HG03280 (cell line): ENCODE data around the gene POLD4.

Experiments used
- ATAC-seq: cut with Tn5 transposase; IDR thresholded peaks from one replicate; pipeline ENCODE4 v1.9.1; 2021; ENCODE audit warnings: mild to moderate bottlenecking, moderate library complexity; ENCODE audit not compliant: unreplicated experiment

The POLD4 gene

DNA sequence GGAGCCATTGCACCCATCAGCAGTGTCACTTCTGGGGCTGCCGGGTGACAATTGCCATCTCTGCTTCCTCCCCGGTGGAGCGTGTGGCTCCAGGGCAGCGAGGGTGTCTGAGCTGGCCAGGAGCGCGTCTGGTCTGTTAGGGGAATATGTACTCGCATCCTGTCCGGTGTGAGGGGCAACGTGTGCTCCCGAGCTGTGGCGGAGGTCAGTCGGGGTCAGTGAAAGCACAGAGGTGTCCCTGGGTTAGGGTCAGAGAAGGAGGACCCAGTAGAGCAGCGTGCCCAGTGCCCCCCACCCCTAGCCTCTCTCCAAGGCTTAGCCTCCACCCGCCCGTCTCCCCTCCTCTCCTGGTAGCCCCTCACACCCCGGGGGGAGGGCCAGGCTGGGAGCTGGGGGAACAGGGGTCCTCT, 18.6 kb upstream of the POLD4 start:
- no peak for ATAC-seq

DNA sequence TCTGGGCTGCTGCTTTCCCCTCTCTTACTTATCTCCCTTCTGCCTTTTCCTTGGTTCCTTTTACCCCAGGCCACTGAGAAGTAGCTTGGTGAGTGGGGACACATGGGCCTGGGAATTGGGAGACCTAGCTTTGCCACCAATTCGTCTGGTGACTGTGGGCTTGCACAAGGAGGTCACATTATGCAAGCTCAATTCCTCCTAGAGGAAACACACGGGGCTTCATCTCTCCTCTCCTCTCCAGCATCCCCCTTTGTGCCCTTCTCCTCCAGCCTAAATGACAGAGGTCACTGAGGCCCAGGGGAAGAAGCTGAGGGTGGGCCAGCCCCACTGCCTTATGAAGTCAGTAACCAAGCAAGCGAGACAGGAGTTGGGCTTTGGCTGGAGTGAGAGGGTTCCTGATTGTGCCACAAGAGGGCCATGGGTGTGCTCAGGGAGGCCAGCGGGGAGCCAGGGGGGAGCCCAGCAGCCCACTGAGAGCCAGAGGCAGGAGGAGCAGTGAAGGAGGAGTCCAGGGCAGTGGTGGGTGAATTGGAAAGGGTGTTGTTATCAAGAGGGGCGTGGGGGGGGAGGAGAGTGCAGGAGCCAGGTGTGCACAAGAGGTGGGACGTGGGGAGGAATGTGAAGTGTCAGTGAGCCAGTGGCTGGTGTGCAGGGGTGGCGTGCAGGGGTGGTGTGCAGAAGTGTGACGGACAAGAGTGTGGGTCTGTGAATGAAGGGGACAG, 18.0 kb upstream of the POLD4 start:
- no peak for ATAC-seq

DNA sequence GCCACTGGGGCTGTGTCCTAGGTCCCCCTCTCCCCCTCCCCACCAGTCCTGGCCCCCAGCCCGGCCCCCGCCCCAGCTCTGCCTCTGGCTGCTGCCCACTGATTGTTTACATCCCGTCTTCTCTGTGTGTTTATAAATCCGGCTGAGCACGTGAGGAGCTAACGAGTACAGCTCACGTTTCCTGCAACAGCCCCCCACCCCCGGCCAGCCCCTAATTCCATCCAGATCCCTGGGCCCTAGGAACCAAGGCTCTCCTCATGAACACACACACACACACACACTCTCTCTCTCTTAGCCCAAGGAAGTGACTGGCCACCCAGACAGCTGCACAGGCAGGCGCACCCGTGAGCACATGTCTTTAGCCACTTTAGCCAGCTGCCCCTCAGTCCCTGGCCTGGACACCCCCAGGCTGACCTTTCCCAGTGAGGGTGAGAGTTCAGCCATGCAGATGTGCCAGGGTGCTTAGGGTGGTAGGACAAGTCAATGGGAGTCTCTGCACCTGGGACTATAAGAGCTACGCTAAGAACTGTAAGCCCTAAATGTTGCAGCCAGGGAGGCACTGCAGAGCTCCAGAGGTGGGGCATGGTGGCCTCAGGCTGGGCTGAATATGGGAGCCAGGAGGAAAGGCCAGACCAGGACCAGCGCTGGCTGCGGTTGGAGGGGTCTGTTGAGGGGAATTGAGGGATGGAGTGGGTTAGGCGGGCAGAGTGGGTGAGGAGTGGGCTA, 17.2 kb upstream of the POLD4 start:
- ATAC-seq: no peak

DNA sequence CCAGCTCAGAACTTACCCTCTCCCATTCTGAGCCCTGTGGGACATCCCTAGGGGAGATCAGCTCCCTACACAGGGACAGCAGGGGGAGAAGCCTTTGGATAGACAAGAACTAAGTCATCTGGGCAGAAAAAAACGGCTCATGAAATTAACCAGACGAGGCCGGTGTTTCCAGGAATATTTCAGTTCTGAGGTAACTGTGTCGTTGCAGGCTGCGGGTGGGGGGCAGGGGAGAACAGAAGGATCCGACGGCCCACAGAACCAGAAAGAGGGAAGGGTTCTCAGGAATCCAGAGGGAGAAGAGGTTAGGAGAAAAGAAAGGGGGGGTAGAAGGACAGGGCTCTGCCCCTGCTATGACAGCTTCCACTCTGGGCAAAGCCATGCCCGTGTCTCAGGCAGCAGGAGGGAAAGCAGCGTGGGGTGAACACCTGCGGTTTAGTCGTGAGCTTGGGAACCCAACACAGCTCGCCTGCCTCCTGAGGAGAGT, 16.5 kb upstream of the POLD4 start:
- ATAC-seq: no peak

DNA sequence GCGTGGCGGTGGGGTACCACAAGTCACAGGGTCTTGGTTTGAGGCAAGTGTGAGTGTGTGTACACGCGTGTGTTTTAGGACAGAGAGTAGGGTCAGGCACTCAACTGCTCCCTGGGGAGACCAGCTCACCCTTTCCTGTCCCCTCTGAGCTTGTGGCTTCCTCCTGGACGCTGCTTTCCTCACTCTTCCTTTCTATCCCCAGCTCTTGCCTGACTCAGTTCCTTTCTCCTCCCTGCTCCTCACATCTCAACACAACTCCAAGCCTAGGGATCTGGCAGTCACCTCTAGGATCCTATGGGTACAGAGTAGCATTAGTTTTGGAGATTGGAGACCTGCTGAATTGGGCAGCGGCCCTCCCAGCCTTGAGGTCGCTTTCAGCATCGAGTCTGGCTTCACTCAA, 15.9 kb upstream of the POLD4 start:
- ATAC-seq: no peak

DNA sequence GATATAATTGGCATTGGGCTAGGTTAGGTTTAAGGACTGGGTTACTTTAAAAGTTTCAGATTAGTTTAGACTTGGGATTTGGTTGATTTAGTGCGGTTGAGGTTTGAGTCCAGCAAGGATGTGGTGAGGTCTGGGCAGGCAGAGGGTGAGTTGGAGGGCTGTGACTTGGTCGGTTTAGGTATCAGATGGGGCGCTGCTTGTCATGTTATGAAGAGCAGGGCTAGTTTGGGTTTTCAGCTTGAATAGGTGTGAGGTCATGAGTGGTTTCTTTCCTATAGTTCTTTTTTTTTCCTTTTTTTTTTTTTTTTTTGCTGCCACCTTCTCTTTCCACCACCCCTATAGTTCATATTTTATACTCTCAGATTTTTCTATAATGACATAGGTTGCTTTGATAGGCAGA, 15.3 kb upstream of the POLD4 start:
- no peak for ATAC-seq

DNA sequence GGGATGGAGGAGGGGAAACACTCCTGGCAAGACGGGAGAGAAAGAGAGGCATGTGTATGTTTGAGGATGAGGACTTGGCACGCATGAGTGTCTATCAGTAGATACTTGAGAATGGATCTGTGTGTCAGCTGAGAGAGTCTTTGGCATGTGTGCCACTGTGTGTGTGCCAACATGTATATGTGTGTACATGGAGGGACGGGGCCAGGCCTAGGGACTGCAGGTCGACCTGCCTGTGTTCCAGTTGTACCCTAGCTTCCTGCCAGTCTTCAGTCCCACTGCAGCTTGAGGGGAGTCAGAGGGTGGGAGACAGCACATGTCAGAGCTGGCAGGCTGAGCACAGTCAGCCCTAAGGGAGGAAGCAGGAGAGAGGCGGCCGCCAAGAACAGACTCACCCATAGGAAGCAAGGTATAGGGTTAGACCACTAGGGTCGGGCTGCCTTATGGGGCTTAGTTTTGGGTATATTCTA, 14.4 kb upstream of the POLD4 start:
- no peak for ATAC-seq

DNA sequence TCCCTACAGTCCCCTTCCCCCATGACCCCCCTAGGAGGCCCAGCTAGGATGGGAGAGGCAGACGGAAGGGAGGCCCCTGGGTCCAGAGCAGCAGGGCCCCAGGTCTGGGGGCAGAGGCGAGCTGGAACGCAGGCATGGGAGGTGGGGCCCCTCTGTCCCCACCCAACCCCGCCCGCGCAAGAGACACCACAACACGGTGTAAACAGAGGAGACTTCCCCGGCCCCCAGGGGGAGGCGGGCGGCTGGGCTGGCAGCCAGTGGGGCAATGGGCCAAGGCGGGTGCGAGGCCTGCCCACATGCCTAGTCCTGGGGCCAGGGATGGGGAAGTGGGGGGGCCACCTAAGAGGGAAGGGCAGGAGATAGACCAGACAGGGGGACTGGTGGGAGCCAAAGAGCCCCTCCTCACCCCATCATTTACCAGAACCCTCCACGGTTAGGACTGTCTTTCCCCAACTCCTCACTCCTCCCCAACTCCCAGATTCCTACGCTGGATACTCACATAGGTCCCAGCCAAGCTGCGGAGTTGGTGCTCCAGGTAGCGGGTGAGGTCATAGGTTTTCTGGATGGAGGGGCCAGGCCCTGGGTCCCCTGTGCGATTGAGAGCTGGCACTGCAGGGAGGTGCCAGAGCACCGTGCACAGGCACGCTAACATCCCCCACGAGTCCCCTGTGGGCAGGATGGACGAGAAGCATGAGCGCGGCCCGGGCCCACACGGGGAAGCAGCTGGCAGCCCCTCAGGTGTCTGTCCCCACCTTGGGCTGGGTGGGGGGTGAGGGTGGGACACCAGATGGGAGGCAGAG, 13.8 kb upstream of the POLD4 start:
- ATAC-seq: no peak

DNA sequence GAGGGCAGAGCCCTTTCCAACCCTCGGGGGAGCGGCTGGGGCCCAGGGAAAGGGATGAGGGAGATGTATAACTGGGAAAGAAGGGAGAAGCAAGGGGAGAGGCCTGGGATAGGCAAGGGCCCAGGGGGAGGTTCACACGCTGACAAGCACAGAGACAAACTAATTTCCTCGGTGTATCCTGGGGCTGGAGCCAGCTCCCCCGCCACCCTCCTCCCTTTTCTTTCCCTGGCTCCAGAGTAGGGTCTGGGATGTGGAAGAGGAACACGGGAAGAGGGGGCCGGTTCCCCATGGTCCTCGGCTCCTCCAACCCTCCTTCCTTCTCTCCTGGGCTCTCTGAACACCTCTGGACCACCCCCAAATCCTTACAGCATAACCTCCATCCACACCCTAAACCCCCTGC, 13.2 kb upstream of the POLD4 start:
- no peak for ATAC-seq

DNA sequence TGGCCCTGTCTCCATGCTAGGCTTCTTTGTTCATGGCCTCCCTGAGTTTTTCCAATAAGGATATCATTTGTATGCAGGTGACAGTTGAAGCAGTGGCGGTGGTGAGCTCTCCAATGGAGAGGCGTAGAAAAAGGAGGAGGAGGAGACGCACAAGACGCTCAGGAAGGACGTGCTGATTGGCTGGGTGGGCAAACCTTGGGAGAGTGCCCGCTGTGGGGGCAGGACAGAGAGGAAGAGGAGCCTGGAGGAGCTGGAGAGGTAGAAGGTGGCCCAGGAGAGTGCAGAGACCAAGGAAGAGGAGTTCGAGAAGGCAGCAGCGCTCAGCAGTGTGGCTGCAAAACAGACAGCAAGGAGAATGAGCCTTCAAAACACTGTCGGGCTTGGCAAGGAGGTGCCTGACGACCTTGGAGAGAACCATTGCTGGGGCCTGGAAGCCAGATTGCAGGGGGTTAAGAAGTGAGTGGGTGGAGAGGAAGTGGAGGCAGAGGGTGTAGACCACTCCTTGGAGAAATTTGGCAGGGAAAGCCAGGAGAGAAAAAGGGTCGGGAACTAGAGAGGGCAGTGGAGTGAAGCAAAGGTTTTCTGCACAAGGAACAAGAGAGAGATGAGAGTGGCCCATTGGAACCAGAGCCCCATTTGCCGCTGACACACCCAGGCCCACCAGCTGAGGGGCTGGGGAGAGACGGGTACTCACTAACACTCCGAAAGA, 12.5 kb upstream of the POLD4 start:
- ATAC-seq: no peak

DNA sequence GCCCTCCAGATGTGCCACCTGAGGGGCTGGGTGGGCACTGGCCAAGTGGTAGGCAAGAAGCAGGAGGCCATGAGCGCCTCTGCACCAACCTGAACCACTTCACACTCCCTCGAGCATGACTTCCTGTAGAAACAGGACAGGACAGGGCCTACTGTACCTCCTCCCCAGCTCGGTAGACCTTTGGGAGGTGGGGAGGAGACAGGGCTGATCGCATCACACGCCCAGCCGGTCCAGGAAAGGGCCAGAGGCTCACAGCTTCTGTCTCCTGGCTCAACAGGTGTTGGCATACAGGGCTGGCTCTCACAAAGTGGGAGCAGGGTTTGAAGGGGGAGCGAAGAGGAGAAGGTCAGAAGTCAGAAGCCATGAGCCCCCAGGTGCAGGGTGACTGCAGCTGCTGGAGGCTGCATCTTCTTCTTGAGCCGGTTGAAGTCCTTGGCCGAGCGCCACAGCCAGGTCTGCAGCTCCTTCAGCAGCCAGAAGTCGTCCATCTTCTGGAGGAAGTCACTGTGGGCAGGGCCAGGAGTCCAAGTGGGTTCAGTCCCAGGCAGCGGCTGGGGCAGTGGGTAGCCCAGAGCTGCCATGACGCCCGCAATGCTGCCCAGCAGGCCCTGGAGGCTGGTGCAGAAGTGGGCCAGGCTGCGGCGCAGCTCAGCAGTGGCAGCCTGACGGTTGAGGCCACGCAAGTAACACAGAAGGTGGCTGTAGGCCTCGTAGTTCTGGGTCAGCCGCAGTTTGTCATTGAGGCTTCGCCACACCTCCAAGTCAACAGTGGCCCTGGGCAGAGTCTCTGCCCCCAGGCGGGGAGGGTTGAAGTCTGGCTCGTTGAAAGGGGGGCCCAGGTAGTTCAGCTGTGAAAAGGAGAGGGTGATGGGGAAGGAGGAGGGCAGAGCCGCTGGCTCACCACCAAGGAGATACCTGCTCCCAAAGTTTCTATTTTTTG, 11.7 kb upstream of the POLD4 start:
- ATAC-seq: no peak

DNA sequence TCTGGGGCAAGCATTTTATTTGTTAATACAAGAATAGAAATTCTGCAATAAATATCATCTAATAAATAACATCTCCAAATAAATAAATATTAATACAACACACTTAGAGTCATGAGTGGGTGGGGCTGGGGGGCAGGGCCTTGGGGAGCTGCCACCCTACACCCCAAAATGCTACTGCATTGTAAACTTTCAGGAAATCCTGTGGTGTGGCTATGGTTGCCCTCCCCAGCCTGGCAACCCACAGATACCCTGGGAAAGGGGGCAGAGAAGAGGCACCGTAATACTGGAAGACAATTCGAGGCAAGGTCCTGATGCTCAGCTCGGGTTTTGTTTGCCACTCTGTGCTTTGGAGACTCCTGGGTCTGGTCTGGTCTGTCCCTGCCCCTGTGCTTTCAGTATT, 10.8 kb upstream of the POLD4 start:
- ATAC-seq: no peak

DNA sequence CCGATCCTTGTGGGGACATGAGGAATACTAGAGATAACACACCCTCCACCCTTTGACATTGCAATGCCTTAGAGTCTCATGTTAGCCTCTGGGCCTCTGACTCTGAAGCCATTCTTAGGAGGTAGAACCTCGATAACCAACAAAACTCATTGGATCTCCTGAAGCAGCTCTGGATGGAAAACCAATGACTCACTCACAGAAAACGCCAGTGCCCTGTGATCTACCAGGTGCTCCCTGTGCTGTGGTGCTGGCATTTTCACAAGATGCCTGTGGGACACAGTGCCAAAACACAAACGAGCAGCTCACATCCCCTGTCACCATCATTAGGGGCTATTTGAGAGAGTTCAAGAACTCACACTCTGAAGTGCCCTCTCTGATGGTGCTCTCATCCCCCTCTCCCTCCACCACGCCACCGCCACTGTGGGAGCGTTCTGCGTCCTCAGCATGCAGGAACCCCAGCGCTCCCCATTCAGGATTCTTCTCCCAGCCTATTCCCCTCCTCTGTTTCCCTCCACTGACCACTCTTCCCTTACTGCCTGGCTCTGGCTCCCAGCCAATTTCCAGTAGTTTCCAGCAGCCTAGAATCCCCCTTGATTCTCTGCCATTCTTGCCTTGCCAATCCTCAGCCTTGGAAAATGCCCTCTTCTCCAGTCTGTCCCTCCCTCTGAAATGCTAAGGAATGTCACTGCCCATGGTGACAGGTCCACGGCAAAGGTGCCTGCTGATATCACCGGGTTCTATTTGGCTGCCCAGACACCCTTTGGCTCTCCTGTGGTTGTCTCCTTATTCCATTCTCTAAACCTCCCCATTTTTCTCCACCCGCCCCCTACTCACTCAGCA, 4.7 kb upstream of the POLD4 start:
- ATAC-seq: no peak

DNA sequence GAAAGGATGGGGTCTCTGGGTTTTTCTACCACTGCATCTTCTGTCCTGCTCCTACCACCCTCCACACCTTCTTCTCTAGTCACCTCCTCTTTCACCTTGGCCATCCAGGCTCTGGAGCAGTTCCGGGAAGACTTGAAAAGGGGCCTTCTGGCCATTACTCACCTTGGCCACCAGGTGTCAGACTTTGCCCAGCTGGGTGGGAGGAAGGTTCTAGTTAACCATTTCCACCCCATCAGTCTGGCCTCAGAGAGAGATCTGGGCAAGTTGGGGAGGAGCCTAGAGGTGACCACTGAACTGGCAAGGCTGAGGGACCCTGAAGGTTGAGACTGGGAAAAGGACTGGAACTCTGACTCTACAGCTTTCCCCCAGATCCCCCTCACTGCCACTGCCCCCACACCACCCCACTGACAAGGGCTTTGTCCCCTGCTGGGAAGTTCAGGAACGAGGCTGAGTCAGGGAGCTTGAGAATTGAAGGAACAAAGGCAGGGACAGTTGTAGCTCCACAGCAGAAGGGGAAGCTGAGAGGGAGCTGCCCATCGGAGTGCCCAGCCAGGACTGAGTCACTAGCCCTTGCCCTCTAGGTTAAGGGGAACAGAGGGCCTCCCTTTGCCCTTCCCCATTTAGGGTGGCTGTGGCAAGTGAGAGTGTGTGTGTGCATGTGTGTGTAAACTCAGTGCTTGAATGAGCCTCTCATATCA, 3.7 kb upstream of the POLD4 start:
- ATAC-seq: no peak

DNA sequence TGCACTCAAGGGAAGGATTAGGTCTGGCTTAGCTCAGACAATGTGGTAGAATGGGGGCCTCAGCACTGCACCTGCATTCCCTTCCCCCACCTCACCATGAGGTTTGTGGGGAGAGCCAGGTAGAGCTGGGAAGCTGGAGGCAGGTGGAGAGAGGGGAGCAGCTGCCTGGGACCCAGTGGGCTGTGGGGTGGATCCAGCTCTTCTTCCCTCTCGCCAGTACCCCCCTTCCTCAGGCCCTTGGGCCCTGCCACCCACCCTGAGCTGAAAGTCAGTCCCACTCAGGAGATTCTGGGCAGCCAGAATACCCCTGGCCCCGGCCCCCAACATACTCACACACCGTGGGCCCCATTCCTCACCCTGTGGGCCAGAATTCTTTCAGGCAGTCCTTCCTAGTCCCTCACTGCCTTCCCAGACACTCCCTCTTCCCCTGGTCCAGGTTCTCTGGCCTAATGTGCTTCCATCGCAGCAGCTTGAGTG, 3.1 kb upstream of the POLD4 start:
- no peak for ATAC-seq

DNA sequence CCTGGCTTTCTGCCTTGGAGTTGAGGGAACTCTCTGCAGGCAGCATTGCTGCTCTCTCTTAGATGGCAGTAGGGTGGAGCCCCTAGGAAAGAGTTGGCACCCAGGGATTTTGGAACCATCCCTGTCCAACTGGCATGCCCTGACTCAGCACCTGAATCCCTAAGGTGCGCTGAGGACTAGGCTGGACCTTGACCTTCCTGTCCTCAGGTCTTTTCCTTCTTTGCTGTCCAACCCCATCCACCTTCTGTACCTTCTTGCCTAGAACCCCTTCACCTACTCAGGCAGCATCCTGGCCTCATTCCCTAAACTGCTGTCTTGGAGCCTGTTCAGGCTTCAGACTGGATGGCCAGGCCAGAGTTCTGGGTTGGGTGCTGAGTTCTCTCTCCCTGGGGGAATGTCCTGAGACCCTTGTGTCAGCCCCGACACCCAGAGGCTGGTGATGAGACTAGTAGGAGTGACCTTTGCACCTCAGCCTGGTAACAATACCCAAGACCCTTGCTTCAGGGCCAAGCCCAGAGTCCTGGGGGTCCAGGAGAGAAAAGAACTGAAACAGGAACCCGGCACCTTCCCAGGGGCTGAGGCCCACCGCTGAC, 2.5 kb upstream of the POLD4 start:
- no peak for ATAC-seq

DNA sequence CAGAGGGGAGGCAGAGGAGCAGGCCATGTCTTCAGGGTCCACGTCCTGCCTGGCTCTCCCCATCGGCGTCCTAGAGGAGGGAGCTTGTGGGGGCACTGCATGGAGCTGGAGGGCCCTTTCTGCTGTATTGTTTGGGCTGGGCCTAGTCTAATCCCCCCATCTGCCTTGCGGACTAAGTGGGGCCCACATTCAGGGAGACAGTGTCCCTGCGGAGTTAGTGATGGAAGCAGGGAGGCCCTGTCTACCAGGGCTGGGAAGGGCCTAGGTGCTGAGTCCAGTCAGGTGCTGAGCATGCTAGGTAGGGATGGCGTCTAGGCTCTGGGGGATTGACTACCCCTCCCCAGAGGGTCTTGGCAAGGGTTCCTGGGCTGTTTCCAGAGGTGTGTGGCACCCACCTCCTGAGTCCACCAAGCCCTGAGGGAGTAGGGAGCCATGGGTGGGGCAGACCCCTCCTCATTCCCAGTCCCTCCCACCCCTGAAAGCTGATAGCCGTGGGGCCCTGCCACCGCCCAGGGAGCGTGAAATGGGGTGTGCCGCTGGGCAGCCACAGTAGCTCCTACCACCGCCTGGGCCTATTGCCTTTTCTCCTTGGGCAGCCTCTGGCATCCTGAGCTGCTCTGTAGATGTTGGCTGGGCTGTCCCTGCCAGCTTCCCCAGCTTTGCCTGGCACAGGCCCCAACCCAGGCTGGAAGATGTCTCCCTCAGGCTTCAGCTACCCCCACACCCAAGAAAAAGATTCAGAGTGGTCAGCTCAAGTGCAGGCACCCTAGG, 1.9 kb upstream of the POLD4 start:
- ATAC-seq: no peak
